ENCODE data around the gene TPPP2. TPM values are rescaled to one million over a fixed set of nuclear protein-coding genes. Genes with fewer than 3 reads are reported as not detected.

TPPP2 gene
- total RNA-seq, 1 experiment from 2014 or later: not detected

- DNase-seq (ENCODE audit: low spot score): no peak
These were observed 45.9 kb downstream of the TPPP2 start for GRCh38 chr14:21075719-21076437.

- no peak for DNase-seq (ENCODE audit: low spot score)
These were observed 47.7 kb downstream of the TPPP2 start for GRCh38 chr14:21077672-21078071.

GRCh38 chr14:21078287-21078686, 48.3 kb downstream of the TPPP2 start:
- DNase-seq (ENCODE audit: low spot score): no peak

DNA sequence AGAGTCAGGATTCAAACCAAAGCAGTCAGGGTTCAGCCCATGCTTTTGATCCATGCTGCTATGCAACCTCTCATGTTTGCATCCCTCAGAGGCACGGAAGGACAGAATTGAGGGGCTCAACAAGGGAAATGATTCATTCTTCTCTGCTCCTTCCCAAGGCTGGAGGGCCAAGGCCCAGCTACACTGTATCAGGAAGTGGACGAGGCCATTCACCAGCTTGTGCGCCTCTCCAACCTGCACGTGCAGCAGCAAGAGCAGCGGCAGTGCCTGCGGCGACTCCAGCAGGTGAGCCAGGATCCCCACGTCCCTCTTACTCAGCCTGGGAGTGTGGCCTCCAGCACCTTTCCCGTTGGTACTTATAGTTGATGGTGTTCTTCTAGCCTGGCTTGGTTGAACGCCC, 48.7 kb downstream of the TPPP2 start:
- no peak for DNase-seq (ENCODE audit: low spot score)

GRCh38 chr14:21081521-21082142, 51.6 kb downstream of the TPPP2 start:
- DNase-seq (ENCODE audit: low spot score): no peak

Other genes with a start within 250 kb of the TPPP2 start
- not detected in 2 replicates for gene RNASE6, start 248.9 kb upstream of the TPPP2 start, total RNA-seq (2014; rRNA removed; shearing (Covaris generic))
- gene RNASE1, start 227.4 kb upstream of the TPPP2 start, total RNA-seq (2014; rRNA removed; shearing (Covaris generic)): 0.37 and 7.7 TPM in 2 replicates
- gene RNASE3, start 138.8 kb upstream of the TPPP2 start, total RNA-seq (2014; rRNA removed; shearing (Covaris generic)): not detected in 2 replicates
- not detected in 2 replicates for gene RNASE2, start 74.7 kb upstream of the TPPP2 start, total RNA-seq (2014; rRNA removed; shearing (Covaris generic))
- 47.1 and 49.6 TPM in 2 replicates for gene METTL17, start 40.2 kb upstream of the TPPP2 start, total RNA-seq (2014; rRNA removed; shearing (Covaris generic))
- gene SLC39A2, start 30.9 kb upstream of the TPPP2 start, total RNA-seq (2014; rRNA removed; shearing (Covaris generic)): not detected in 2 replicates
- gene NDRG2, start 5.2 kb upstream of the TPPP2 start, total RNA-seq (2014; rRNA removed; shearing (Covaris generic)): 16.0 and 18.1 TPM in 2 replicates
- not detected in 2 replicates for gene RNASE13, start 4.6 kb downstream of the TPPP2 start, total RNA-seq (2014; rRNA removed; shearing (Covaris generic))
- gene RNASE7, start 12.1 kb downstream of the TPPP2 start, total RNA-seq (2014; rRNA removed; shearing (Covaris generic)): not detected in 2 replicates
- gene RNASE8, start 27.6 kb downstream of the TPPP2 start, total RNA-seq (2014; rRNA removed; shearing (Covaris generic)): not detected in 2 replicates
- 18.4 and 20.0 TPM in 2 replicates for gene ARHGEF40, start 40.1 kb downstream of the TPPP2 start, total RNA-seq (2014; rRNA removed; shearing (Covaris generic))
- gene ZNF219, start 68.4 kb downstream of the TPPP2 start, total RNA-seq (2014; rRNA removed; shearing (Covaris generic)): 13.6 and 14.6 TPM in 2 replicates
- 0.41 TPM in 1 of 2 replicates, not detected in the other for gene TMEM253, start 70.8 kb downstream of the TPPP2 start, total RNA-seq (2014; rRNA removed; shearing (Covaris generic))
- gene OR5AU1, start 125.8 kb downstream of the TPPP2 start, total RNA-seq (2014; rRNA removed; shearing (Covaris generic)): not detected in 2 replicates
- gene HNRNPC, start 239.2 kb downstream of the TPPP2 start, total RNA-seq (2014; rRNA removed; shearing (Covaris generic)): 375 and 471 TPM in 2 replicates
- 0.05 and 0.33 TPM in 2 replicates for gene RPGRIP1, start 249.9 kb downstream of the TPPP2 start, total RNA-seq (2014; rRNA removed; shearing (Covaris generic))

Data from HT-29 (cell line).